Lower leg skin (tissue), 3 donors: ENCODE results near the gene GPC6.

Source experiments
- CTCF ChIP-seq, 3 donors: fragments of 450-650 bp; IDR thresholded peaks; one replicate each; pipeline ENCODE4 v1.5.1; 2016; ENCODE audit warnings: antibody characterized with exemption in 3 of 3, mild to moderate bottlenecking in 3 of 3, moderate library complexity in 2 of 3
- POLR2A ChIP-seq, 2 donors: fragments of 450-650 bp; IDR thresholded peaks; one replicate each; pipeline ENCODE4 v1.6.1; 2016 to 2017; ENCODE audit warnings: antibody characterized with exemption in 2 of 2, mild to moderate bottlenecking in 1 of 2, moderate library complexity in 1 of 2

DNA sequence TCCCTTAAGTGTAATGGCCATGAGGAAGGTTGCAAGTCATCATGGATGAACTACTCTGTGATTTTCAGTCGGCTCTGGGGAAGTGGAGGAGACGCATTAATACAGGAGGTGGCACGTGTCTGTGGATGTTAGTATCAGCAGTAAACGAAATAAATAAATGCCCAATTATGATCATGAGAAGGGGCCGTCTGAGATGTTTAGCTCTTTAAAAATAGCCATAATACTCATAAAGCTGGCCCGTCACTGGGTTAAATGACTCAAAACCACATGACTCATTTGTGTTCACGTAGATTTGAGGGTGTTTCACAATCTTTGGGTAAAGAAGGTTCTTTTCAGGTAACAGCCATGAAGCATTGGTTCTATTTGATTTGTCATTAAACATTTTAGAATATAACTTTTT, 620.6 kb downstream of the GPC6 start:
- TF ChIP-seq POLR2A (IDR thresholded peaks at IDR 0.05) (no peak), CTCF (IDR thresholded peaks at IDR 0.05) (no peak)
